MM.1S (cell line): ENCODE measurements around the gene SACS.

ENCODE experiments used
- EZH2 ChIP-seq: fragments of 300-600 bp; sonication (generic); optimal IDR thresholded peaks from 2 replicates; pipeline ENCODE3; 2017; ENCODE audit warnings: low read depth, mild to moderate bottlenecking, antibody characterized with exemption, low read length, mixed read lengths
- EZH2phosphoT487 ChIP-seq: fragments of 300-600 bp; sonication (generic); IDR thresholded peaks from 2 replicates; pipeline ENCODE4 v1.6.1; 2018; ENCODE audit warnings: antibody characterized with exemption, low read length
- TF ChIP-seq, protein P1 (sequence below): fragments of 300-600 bp; sonication (generic); IDR thresholded peaks from 2 replicates; pipeline ENCODE4 v1.5.1; 2016; ENCODE audit warnings: antibody characterized with exemption, low read length, mixed read lengths

DNA sequence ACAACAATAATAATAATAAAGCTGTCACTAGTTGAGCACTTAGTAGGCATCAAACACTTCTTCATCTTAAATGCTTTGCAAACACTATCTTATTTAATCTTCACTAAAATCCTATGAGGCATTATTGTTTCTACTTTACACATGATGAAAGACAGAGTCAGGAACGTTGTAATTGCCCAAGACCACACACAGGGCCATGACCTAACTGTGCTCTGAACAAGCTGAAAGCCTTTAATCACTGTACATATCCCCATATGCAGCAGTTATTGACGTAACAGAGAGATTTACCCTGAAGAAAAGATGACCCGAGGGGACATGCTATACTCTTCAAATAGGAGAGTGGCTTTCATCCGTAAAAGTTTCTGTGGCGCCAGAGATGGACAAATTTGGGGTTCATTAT lies 53.0 kb downstream of the SACS start:
- no peak for TF ChIP-seq EZH2
- TF ChIP-seq, protein P1, sequence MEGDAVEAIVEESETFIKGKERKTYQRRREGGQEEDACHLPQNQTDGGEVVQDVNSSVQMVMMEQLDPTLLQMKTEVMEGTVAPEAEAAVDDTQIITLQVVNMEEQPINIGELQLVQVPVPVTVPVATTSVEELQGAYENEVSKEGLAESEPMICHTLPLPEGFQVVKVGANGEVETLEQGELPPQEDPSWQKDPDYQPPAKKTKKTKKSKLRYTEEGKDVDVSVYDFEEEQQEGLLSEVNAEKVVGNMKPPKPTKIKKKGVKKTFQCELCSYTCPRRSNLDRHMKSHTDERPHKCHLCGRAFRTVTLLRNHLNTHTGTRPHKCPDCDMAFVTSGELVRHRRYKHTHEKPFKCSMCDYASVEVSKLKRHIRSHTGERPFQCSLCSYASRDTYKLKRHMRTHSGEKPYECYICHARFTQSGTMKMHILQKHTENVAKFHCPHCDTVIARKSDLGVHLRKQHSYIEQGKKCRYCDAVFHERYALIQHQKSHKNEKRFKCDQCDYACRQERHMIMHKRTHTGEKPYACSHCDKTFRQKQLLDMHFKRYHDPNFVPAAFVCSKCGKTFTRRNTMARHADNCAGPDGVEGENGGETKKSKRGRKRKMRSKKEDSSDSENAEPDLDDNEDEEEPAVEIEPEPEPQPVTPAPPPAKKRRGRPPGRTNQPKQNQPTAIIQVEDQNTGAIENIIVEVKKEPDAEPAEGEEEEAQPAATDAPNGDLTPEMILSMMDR, result no peak
- TF ChIP-seq EZH2phosphoT487, result no peak
